ENCODE results near the gene MYO5B.

DNA sequence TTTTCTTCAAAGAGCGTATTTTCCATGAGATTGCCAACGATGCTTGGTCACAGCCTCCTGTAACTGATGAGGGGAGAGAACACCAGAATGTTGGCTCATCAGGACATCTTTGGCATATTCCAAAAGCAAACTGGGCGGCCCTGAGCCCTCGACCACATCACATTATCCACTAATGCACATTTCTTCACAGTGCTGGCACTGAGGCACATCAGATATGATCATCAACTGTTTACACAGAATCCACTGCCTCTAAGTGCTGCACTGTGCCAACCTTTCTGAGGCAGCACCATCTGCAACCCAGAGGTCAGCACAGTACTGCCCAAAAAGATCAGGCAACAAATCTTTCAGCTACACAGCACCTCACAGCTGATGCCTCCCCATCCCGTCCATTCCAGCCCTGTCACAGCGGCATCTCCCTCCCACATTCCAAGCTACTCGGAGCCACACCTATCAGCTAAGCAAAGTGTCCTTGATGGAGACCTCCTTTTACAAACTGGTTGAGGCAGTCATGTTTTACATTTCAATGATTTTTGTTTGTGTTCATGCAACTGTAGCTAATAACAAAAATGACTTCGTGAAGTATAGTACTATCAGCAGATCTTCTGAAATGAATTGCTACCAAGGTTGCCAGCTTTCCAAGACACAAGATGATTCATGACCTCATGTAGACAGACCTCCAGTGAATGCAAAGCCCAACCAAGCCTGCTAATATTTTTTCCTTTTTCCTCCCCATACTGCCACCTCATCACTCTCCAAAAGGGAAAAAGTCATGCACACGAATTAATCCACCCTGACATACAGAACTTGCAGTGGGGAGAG lies 32.3 kb downstream of the MYO5B start:
- TF ChIP-seq, protein P1, sequence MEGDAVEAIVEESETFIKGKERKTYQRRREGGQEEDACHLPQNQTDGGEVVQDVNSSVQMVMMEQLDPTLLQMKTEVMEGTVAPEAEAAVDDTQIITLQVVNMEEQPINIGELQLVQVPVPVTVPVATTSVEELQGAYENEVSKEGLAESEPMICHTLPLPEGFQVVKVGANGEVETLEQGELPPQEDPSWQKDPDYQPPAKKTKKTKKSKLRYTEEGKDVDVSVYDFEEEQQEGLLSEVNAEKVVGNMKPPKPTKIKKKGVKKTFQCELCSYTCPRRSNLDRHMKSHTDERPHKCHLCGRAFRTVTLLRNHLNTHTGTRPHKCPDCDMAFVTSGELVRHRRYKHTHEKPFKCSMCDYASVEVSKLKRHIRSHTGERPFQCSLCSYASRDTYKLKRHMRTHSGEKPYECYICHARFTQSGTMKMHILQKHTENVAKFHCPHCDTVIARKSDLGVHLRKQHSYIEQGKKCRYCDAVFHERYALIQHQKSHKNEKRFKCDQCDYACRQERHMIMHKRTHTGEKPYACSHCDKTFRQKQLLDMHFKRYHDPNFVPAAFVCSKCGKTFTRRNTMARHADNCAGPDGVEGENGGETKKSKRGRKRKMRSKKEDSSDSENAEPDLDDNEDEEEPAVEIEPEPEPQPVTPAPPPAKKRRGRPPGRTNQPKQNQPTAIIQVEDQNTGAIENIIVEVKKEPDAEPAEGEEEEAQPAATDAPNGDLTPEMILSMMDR (IDR thresholded peaks at IDR 0.05; ENCODE audit: low read depth, low read length, poor library complexity, severe bottlenecking): no peak
- TF ChIP-seq EZH2phosphoT487 (IDR thresholded peaks at IDR 0.05; ENCODE audit: borderline replicate concordance, low read length): no peak

All from DOHH2 (cell line).